Ishikawa (cell line): Measurements from ENCODE around the gene OPCML.

Experiments used
- CEBPB ChIP-seq: IDR thresholded peaks from 2 replicates; pipeline ENCODE4 v1.6.1; 2012
- CREB1 ChIP-seq: IDR thresholded peaks from 2 replicates; pipeline ENCODE4 v1.6.1; 2012; ENCODE audit warnings: low read depth
- EGR1 ChIP-seq: IDR thresholded peaks from 2 replicates; pipeline ENCODE4 v1.6.1; 2012
- EP300 ChIP-seq: IDR thresholded peaks from 2 replicates; pipeline ENCODE4 v1.6.1; 2012; ENCODE audit warnings: borderline replicate concordance
- FOXM1 ChIP-seq: IDR thresholded peaks from 2 replicates; pipeline ENCODE4 v1.6.1; 2012; ENCODE audit warnings: low read depth, borderline replicate concordance
- MAX ChIP-seq: IDR thresholded peaks from 2 replicates; pipeline ENCODE4 v1.6.1; 2012
- NFIC ChIP-seq: IDR thresholded peaks from 2 replicates; pipeline ENCODE4 v1.6.1; 2012
- RAD21 ChIP-seq: IDR thresholded peaks from 2 replicates; pipeline ENCODE4 v1.6.1; 2012; ENCODE audit warnings: low read depth
- REST ChIP-seq: IDR thresholded peaks from 2 replicates; pipeline ENCODE4 v1.6.1; 2012; ENCODE audit warnings: low read depth, mild to moderate bottlenecking
- TAF1 ChIP-seq: IDR thresholded peaks from 2 replicates; pipeline ENCODE4 v1.6.1; 2012; ENCODE audit warnings: low read depth, mild to moderate bottlenecking
- TCF12 ChIP-seq: IDR thresholded peaks from 2 replicates; pipeline ENCODE4 v1.6.1; 2012; ENCODE audit warnings: low read depth
- TEAD4 ChIP-seq: IDR thresholded peaks from 2 replicates; pipeline ENCODE4 v1.6.1; 2012
- USF1 ChIP-seq: IDR thresholded peaks from 2 replicates; pipeline ENCODE4 v1.6.1; 2012
- YY1 ChIP-seq: IDR thresholded peaks from 2 replicates; pipeline ENCODE4 v1.6.1; 2012; ENCODE audit warnings: low read depth

- TF ChIP-seq EP300, result no peak
- TF ChIP-seq TCF12, result no peak
- no peak for TF ChIP-seq RAD21
- TF ChIP-seq USF1, result no peak
- no peak for TF ChIP-seq CEBPB
- no peak for TF ChIP-seq NFIC
- TF ChIP-seq REST, result no peak
- TF ChIP-seq TAF1, result no peak
- TF ChIP-seq MAX, result no peak
- TF ChIP-seq YY1, result no peak
- no peak for TF ChIP-seq TEAD4
- TF ChIP-seq EGR1, result no peak
- TF ChIP-seq FOXM1, result no peak
- no peak for TF ChIP-seq CREB1
These were observed 944.6 kb downstream of the OPCML start for GRCh38 chr11:132587716-132588115.
